CD4-positive, alpha-beta T cell (primary cell): Measurements from ENCODE around the gene LDLR. TPM values are rescaled to one million over a fixed set of nuclear protein-coding genes. Genes with fewer than 3 reads are reported as not detected.

Experiments used
- ATAC-seq: fragments of 200-7000 bp; cut with Tn5 transposase; one replicate; pipeline ENCODE4 v1.10.0; 2022; ENCODE audit warnings: mild to moderate bottlenecking; ENCODE audit not compliant: poor library complexity
- CTCF ChIA-PET: fragments of 350-600 bp; sonication (Branson Sonifier 250); formaldehyde crosslinking; loops from one replicate; lab custom pipeline; 2021; ENCODE audit warnings: antibody characterized with exemption, inconsistent platforms; lab: Charles Lee
- POLR2A ChIA-PET: fragments of 350-600 bp; sonication (Branson Sonifier 250); formaldehyde crosslinking; loops from one replicate; lab custom pipeline; 2021; ENCODE audit warnings: antibody characterized with exemption, inconsistent platforms; lab: Charles Lee
- DNase-seq, 14 experiments: peaks; one replicate each; pipeline ENCODE4 v3.0.0-alpha.2; 2013 to 2020; ENCODE audit warnings: mixed read lengths in 2 of 14
- H3K27ac ChIP-seq, 2 donors: one replicate each; pipeline versions ENCODE4 v1.5.1 to v1.7.0; 2013; ENCODE audit warnings: low read length in 2 of 2, low read depth in 1 of 2, mild to moderate bottlenecking in 1 of 2
- H3K27me3 ChIP-seq, 2 experiments: 1 replicate in 1 of 2; 2 replicates in 1 of 2; pipeline versions ENCODE4 v1.6.1 to v1.7.0; 2013; ENCODE audit warnings: low read length in 2 of 2, control low read depth in 1 of 2, mild to moderate bottlenecking in 1 of 2, moderate library complexity in 1 of 2; ENCODE audit not compliant: insufficient read depth in 2 of 2, control insufficient read depth in 1 of 2
- H3K36me3 ChIP-seq: one replicate; pipeline ENCODE4 v1.6.1; 2013; ENCODE audit warnings: low read length, control low read depth; ENCODE audit not compliant: insufficient read depth
- H3K4me1 ChIP-seq: one replicate; pipeline ENCODE4 v1.6.1; 2013; ENCODE audit warnings: low read length, control low read depth; ENCODE audit not compliant: insufficient read depth
- H3K4me3 ChIP-seq: one replicate; pipeline ENCODE4 v1.5.1; 2013; ENCODE audit warnings: mild to moderate bottlenecking, low read length, moderate library complexity
- H3K9me3 ChIP-seq, 2 experiments: 1 replicate in 1 of 2; 2 replicates in 1 of 2; pipeline versions ENCODE4 v1.6.1 to v1.7.0; 2013; ENCODE audit warnings: low read length in 2 of 2, mild to moderate bottlenecking in 2 of 2, control low read depth in 1 of 2, moderate library complexity in 1 of 2; ENCODE audit not compliant: control insufficient read depth in 1 of 2, insufficient read depth in 1 of 2
- H3K27ac Mint-ChIP-seq: one replicate; pipeline ENCODE4 v1.8.0; 2020; ENCODE audit warnings: mixed read lengths
- H3K27me3 Mint-ChIP-seq: one replicate; pipeline ENCODE4 v1.8.0; 2021; ENCODE audit warnings: mixed read lengths
- H3K36me3 Mint-ChIP-seq: one replicate; pipeline ENCODE4 v1.8.0; 2021; ENCODE audit warnings: low read depth, mixed read lengths
- H3K4me1 Mint-ChIP-seq: one replicate; pipeline ENCODE4 v1.8.0; 2021; ENCODE audit warnings: low read depth, mixed read lengths
- H3K4me3 Mint-ChIP-seq: one replicate; pipeline ENCODE4 v1.8.0; 2020; ENCODE audit warnings: mild to moderate bottlenecking, mixed read lengths
- H3K9me3 Mint-ChIP-seq: one replicate; pipeline ENCODE4 v1.8.0; 2020; ENCODE audit warnings: mixed read lengths
- CTCF ChIP-seq: fragments of 200-600 bp; IDR thresholded peaks from one replicate; pipeline ENCODE4 v1.8.0; 2022; ENCODE audit warnings: antibody characterized with exemption, mild to moderate bottlenecking
- intact Hi-C, 2 experiments: fragments of 100-400 bp; cut with DNase I in 1 of 2; cut with micrococcal nuclease in 1 of 2; formaldehyde crosslinking; loops; one replicate each; pipeline versions ENCODE4 v1.15.1 to v1.9.0; 2023 to 2025; cut with DNase I, micrococcal nuclease
- total RNA-seq, 174 experiments: library from RNA in 2 of 174; stranded (reverse) in 2 of 174; gene quantifications; one replicate each; pipeline ENCODE4 v1.2.3 and lab custom pipeline; 2021 to 2026

The LDLR gene
- total RNA-seq, 2 experiments from 2014 or later: 32.5 to 34.0 TPM

GRCh38 chr19:11105014-11105636, 15.9 kb downstream of the LDLR start:
- ChIA-PET POLR2A (interaction anchor here (1.6 kb wide), 1 partner anchor 10 kb away, joined by 7 read pairs; no protein-coding TSS in a partner anchor), CTCF (no interaction called here)
- Histone ChIP-seq H3K27ac (no peak overlapping the region), H3K27me3 (no peaks in the 10 kb centered on the region), H3K36me3 (peaks cover 70% of the 10 kb centered on the region), H3K4me1 (no peaks in the 10 kb centered on the region), H3K9me3 (no peaks in the 10 kb centered on the region), H3K4me3 (no peak overlapping the region)
- intact Hi-C loops: no loop called here
- Mint-ChIP-seq H3K36me3 (peaks cover 55% of the 10 kb centered on the region), H3K27ac (no peak overlapping the region), H3K9me3 (no peaks in the 10 kb centered on the region), H3K27me3 (no peaks in the 10 kb centered on the region), H3K4me3 (no peak overlapping the region), H3K4me1 (no peaks in the 10 kb centered on the region)
- no peak for TF ChIP-seq CTCF
- DNase-seq (no peak), ATAC-seq (no peak)

- H3K36me3 ChIP-seq: peaks cover 71% of the 10 kb centered on the region
- no peaks in the 10 kb centered on the region for H3K27me3 ChIP-seq
- intact Hi-C loops: no loop called here
- DNase-seq: no peak
- ChIA-PET CTCF (no interaction called here), POLR2A (no interaction called here)
- no peak for ATAC-seq
- no peak overlapping the region for H3K4me3 Mint-ChIP-seq
- no peak overlapping the region for H3K27ac Mint-ChIP-seq
- H3K36me3 Mint-ChIP-seq: peaks cover 50% of the 10 kb centered on the region
- no peaks in the 10 kb centered on the region for H3K4me1 Mint-ChIP-seq
- H3K4me1 ChIP-seq: no peaks in the 10 kb centered on the region
- no peaks in the 10 kb centered on the region for H3K9me3 Mint-ChIP-seq
- no peaks in the 10 kb centered on the region for H3K27me3 Mint-ChIP-seq
- TF ChIP-seq CTCF: no peak
- H3K9me3 ChIP-seq: no peaks in the 10 kb centered on the region
- H3K27ac ChIP-seq: no peak overlapping the region
- no peak overlapping the region for H3K4me3 ChIP-seq
These were observed 17.2 kb downstream of the LDLR start for GRCh38 chr19:11106477-11106876.

GRCh38 chr19:11108746-11109145, 19.5 kb downstream of the LDLR start:
- H3K27ac Mint-ChIP-seq: no peak overlapping the region
- no peaks in the 10 kb centered on the region for H3K9me3 Mint-ChIP-seq
- Histone ChIP-seq H3K4me3 (no peak overlapping the region), H3K36me3 (peaks cover 74% of the 10 kb centered on the region), H3K4me1 (no peaks in the 10 kb centered on the region), H3K27me3 (no peaks in the 10 kb centered on the region), H3K27ac (no peak overlapping the region), H3K9me3 (no peaks in the 10 kb centered on the region)
- ChIA-PET CTCF (interaction anchor here (1.6 kb wide), 1 partner anchor 17 kb away, joined by 5 read pairs; no protein-coding TSS in a partner anchor), POLR2A (no interaction called here)
- H3K4me3 Mint-ChIP-seq: no peak overlapping the region
- ATAC-seq (no peak), DNase-seq (no peak)
- H3K36me3 Mint-ChIP-seq: peaks cover 44% of the 10 kb centered on the region
- intact Hi-C loops: no loop called here
- TF ChIP-seq CTCF: no peak
- no peaks in the 10 kb centered on the region for H3K4me1 Mint-ChIP-seq
- H3K27me3 Mint-ChIP-seq: no peaks in the 10 kb centered on the region
